ENCODE measurements around the gene GOLGA5.

GOLGA5 gene

DNA sequence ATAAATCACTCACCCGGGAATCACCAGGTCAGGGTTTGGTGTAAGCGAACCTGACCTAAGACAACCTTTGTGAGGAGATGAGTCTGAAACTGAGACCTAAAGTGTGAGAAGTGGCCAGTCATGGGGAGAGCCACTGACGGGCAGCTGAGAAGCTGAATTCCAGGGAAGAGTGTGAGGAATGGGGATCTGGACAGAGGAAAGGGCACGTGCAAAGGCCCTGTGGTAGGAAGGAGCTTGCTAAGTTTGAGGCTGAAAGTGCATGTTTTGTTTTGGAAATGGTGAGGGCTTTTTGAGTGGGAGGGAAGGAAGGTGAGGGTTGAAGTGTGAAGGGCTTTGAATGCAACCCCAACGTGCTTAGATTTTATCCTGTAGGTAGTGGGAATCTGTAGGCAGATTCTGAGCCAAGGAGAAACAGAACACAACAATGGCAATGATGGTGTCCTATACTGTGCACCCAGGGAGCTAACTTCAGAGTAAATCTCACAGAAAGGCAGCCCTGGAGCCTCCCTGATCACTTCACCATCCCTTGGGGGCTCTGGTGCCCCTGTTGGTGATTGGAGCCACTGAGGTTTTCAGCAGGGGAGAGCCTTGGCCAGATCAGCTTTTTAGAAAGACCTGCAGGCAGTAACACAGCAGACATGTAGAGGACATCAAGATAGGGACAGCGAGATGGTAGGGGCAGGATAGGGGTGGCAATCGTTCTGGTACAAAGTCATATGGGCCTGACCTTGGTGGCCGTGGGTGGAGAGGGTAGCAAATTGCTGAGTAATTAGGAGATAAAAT, 91.4 kb downstream of the GOLGA5 start:
- no peak for DNase-seq

DNA sequence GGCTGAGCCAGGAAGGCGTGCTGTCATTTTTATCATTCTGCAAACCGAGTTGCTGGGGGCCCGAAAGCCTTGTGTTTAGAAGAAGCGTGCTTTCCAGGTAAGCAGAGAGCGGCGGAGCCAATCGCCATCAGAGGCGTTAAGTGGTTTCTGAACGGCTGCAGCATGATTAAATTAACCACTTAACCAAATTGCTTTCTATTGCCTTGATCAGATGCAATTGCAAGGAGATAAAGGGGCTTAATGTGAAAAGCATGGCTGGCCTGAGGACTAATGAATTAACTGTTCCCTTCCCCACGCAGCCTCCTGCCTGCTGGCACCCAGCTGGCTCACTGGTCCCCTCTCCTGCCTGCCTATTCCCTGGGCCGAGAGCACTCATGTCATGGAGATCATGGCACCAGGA, 92.2 kb downstream of the GOLGA5 start:
- DNase-seq, result no peak

DNA sequence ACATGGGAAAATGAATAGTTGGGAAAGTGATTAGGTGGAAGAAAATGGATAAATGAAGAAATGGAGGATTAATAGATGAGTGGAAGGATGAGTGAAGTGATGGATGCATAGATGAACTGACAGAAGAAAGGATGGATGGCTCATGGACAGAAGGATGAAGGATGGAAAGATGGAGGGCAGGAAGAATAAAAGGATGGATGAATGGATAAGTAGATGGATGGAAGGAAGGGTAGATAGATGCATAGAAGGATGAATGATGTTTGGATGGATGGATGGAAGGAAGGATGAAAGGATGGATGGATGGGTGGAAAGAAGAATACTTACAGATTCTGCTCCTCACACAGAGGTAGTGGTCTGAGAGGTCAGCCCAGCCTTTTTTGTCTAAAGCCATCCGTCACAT, 93.1 kb downstream of the GOLGA5 start:
- no peak for DNase-seq

DNA sequence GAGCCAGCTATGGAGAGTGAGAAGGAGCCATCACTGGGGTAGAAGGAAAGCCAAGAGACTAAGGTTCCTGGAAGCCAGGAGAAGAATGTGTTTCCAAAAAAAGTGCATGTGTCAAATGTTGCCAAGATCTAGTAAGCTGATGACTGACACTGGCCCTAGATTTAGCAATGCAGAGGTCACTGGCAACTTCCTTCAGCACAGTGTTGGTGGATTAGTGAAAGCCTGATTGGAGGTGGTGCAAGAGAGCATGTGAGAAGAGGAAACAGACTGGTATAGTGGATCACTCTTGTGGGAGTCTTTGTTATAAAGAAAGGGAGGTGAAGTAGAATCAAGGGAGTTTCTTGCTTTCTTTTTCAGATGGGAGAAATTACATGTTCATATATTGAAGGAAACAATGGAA, 94.8 kb downstream of the GOLGA5 start:
- DNase-seq, result no peak
